Fibroblast of lung (primary cell): ENCODE data around the gene CCDC141. TPM values are rescaled to one million over a fixed set of nuclear protein-coding genes. Genes with fewer than 3 reads are reported as not detected.
"Not testable (repeated sequence)": the region's sequence is repeated elsewhere in the genome, so short reads cannot be mapped to it uniquely, and the experiment has no call there.

Experiments used
- DNase-seq, 2 donors: peaks; one replicate each; pipeline versions ENCODE4 v3.0.0 to v3.0.0-alpha.2; 2010; ENCODE audit warnings: low read depth in 2 of 2
- H2AFZ ChIP-seq: 2 replicates; pipeline ENCODE4 v1.5.1; 2012; ENCODE audit warnings: low read length, control low read depth, inconsistent platforms
- H3K27ac ChIP-seq: 2 replicates; pipeline ENCODE4 v1.5.1; 2011; ENCODE audit warnings: low read length, control low read depth; ENCODE audit not compliant: insufficient read depth
- H3K27me3 ChIP-seq: 2 replicates; pipeline ENCODE4 v1.5.1; 2011; ENCODE audit warnings: mild to moderate bottlenecking, low read length; ENCODE audit not compliant: control insufficient read depth, insufficient read depth
- H3K36me3 ChIP-seq: 2 replicates; pipeline ENCODE4 v1.5.1; 2011; ENCODE audit warnings: low read length; ENCODE audit not compliant: control insufficient read depth, insufficient read depth
- H3K4me1 ChIP-seq: 2 replicates; pipeline ENCODE4 v1.5.1; 2011; ENCODE audit warnings: low read length; ENCODE audit not compliant: control insufficient read depth, insufficient read depth; ENCODE audit errors: extremely low read depth
- H3K4me2 ChIP-seq: 2 replicates; pipeline ENCODE4 v1.5.1; 2011; ENCODE audit warnings: low read length, control low read depth; ENCODE audit not compliant: insufficient read depth; ENCODE audit errors: extremely low read depth
- H3K4me3 ChIP-seq, 4 experiments: fragments of 200-600 bp in 1 of 4; sonication (generic) in 1 of 4; replicated peaks in 1 of 4; 2 replicates each; pipeline ENCODE4 v1.5.1; 2011 to 2016; ENCODE audit warnings: low read length in 4 of 4, low read depth in 3 of 4, mild to moderate bottlenecking in 3 of 4, control low read depth in 2 of 4, inconsistent platforms in 1 of 4, mixed read lengths in 1 of 4; ENCODE audit not compliant: insufficient read depth in 1 of 4; ENCODE audit errors: control extremely low read depth in 1 of 4
- H3K79me2 ChIP-seq: 2 replicates; pipeline ENCODE4 v1.5.1; 2012; ENCODE audit warnings: mild to moderate bottlenecking, low read length, inconsistent platforms; ENCODE audit not compliant: control insufficient read depth, insufficient read depth
- H3K9ac ChIP-seq: 2 replicates; pipeline ENCODE4 v1.5.1; 2011; ENCODE audit warnings: mild to moderate bottlenecking, low read length, control low read depth; ENCODE audit not compliant: insufficient read depth
- H3K9me3 ChIP-seq: 2 replicates; pipeline ENCODE4 v1.5.1; 2012; ENCODE audit warnings: low read depth, low read length; ENCODE audit not compliant: control insufficient read depth, insufficient read depth
- H4K20me1 ChIP-seq: 2 replicates; pipeline ENCODE4 v1.5.1; 2011; ENCODE audit warnings: low read length; ENCODE audit not compliant: control insufficient read depth, insufficient read depth; ENCODE audit errors: extremely low read depth
- EZH2 ChIP-seq: IDR thresholded peaks from 2 replicates; pipeline ENCODE4 v1.5.1; 2012; ENCODE audit warnings: low read length, control low read depth, mild to moderate bottlenecking; ENCODE audit errors: missing control alignments
- polyA plus RNA-seq, 2 donors: library from polyadenylated mRNA; depleted of rRNA in 1 of 2; stranded (reverse) in 1 of 2; unstranded in 1 of 2; fragments of >200 nt; gene quantifications; 2 replicates each; pipeline ENCODE4 v1.2.1, GENCODE V29; 2011 to 2012; ENCODE audit warnings: missing spikeins in 1 of 2
- total RNA-seq: library from RNA; depleted of rRNA; stranded (reverse); fragments of >200 nt; gene quantifications from 2 replicates; pipeline ENCODE4 v1.2.1, GENCODE V29; 2014
- TF ChIP-seq, protein P1 (sequence below), 2 donors: IDR thresholded peaks in 1 of 2; conservative IDR thresholded peaks in 1 of 2; 1 replicate in 1 of 2; 2 replicates in 1 of 2; pipeline ENCODE4 v1.5.1; 2011 to 2012; ENCODE audit warnings: low read length in 2 of 2, control low read depth in 1 of 2, inconsistent platforms in 1 of 2, low read depth in 1 of 2, mild to moderate bottlenecking in 1 of 2

CCDC141 gene
- total and polyA plus RNA-seq, 2 donors (not counting 1 experiment from before 2014, with no cell fraction given), result 0.03 to 0.17 TPM

DNA sequence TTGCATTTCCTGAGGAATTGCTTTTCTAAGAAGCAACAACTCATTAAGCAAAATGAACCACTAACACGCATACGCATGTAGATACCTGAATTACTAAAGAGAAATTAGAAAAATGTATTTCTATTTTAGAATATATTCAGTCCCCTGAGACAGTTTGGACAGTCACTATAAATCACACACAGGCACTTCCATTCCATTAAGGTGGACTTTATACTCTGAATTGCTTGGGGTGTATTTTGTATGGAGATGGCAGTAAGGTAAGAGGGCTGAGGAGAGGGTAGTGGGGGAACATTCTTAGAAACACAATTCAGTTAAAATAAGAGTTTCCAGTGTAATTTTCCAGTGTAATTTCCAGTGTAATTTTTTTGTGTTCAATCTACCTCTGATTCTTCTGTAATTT is 1.8 kb downstream of the CCDC141 start:
- no peak overlapping the region for H3K4me3 ChIP-seq

DNA sequence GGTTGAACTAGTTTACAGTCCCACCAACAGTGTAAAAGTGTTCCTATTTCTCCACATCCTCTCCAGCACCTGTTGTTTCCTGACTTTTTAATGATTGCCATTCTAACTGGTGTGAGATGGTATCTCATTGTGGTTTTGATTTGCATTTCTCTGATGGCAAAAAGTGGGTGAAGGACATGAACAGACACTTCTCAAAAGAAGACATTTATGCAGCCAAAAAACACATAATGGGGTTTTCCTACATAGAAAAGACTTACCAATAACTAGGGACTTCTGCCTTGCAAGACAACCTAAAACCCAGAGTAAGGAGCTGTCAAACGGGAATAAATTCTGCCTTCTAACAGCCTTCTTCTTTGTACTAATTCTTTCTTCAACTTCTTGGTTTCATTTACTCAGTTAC is 4.3 kb downstream of the CCDC141 start:
- not testable (repeated sequence) for DNase-seq, H3K4me3 ChIP-seq

More for the DNA sequence above, 1.8 kb downstream of the CCDC141 start:
- Histone ChIP-seq H3K9ac (no peak overlapping the region), H3K36me3 (no peaks in the 10 kb centered on the region), H3K79me2 (no peaks in the 10 kb centered on the region), H3K4me1 (no peaks in the 10 kb centered on the region), H2AFZ (no peak overlapping the region), H3K9me3 (no peaks in the 10 kb centered on the region), H4K20me1 (no peaks in the 10 kb centered on the region), H3K27me3 (no peaks in the 10 kb centered on the region), H3K4me2 (no peak overlapping the region), H3K27ac (no peak overlapping the region)
- no peak for TF ChIP-seq EZH2
- TF ChIP-seq, protein P1, sequence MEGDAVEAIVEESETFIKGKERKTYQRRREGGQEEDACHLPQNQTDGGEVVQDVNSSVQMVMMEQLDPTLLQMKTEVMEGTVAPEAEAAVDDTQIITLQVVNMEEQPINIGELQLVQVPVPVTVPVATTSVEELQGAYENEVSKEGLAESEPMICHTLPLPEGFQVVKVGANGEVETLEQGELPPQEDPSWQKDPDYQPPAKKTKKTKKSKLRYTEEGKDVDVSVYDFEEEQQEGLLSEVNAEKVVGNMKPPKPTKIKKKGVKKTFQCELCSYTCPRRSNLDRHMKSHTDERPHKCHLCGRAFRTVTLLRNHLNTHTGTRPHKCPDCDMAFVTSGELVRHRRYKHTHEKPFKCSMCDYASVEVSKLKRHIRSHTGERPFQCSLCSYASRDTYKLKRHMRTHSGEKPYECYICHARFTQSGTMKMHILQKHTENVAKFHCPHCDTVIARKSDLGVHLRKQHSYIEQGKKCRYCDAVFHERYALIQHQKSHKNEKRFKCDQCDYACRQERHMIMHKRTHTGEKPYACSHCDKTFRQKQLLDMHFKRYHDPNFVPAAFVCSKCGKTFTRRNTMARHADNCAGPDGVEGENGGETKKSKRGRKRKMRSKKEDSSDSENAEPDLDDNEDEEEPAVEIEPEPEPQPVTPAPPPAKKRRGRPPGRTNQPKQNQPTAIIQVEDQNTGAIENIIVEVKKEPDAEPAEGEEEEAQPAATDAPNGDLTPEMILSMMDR (conservative IDR thresholded peaks at IDR 0.05 in 1 of 2, IDR thresholded peaks at IDR 0.05 in 1 of 2; ENCODE audit: low read depth in 1 of 2, low read length in 2 of 2), result no peak
- DNase-seq, result no peak

DNA sequence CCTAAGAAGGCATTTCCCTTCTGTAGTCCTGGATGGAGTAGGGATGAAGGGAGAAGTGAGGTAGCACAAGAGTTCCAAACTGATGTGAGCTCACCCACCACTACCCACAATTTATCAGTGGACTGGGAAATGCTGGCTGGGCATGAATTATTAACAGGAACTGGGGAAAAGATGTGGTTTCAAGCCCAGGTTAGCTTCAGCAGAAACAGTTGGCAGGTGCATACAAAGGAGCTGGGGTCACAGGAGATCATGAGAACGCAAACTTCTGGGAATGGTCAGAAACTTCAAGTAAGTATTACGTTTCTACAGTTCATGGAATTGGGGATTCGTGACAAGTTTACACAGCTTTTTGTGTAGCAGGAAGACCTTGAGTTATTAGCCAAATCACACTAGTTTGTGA is 5.4 kb downstream of the CCDC141 start:
- TF ChIP-seq, protein P1 (conservative IDR thresholded peaks at IDR 0.05 in 1 of 2, IDR thresholded peaks at IDR 0.05 in 1 of 2; ENCODE audit: low read depth in 1 of 2, low read length in 2 of 2), result no peak
- no peak for TF ChIP-seq EZH2
- H3K4me2 ChIP-seq, result peak overlapping the region; percentile 15
- H3K9ac ChIP-seq, result no peak overlapping the region
- no peak for DNase-seq
- H3K9me3 ChIP-seq, result no peaks in the 10 kb centered on the region
- no peak overlapping the region for H3K4me3 ChIP-seq
- H2AFZ ChIP-seq, result no peak overlapping the region
- H3K4me1 ChIP-seq, result no peaks in the 10 kb centered on the region
- H3K27ac ChIP-seq, result no peak overlapping the region
- H3K79me2 ChIP-seq, result no peaks in the 10 kb centered on the region
- no peaks in the 10 kb centered on the region for H3K36me3 ChIP-seq
- H4K20me1 ChIP-seq, result no peaks in the 10 kb centered on the region
- no peaks in the 10 kb centered on the region for H3K27me3 ChIP-seq

More for the DNA sequence above, 4.3 kb downstream of the CCDC141 start:
- H3K9me3 ChIP-seq, H3K9ac ChIP-seq, H3K27me3 ChIP-seq, H3K36me3 ChIP-seq, H3K4me1 ChIP-seq, H2AFZ ChIP-seq, H3K4me2 ChIP-seq, H4K20me1 ChIP-seq, H3K79me2 ChIP-seq, H3K27ac ChIP-seq: not testable (repeated sequence)
